ENCODE results near the gene SEPTIN12.
A peak's percentile ranks its signal among the peaks of the same experiment; 100 is the strongest.
"Not testable (repeated sequence)": the region's sequence is repeated elsewhere in the genome, so short reads cannot be mapped to it uniquely, and the experiment has no call there.

The SEPTIN12 gene

GRCh38 chr16:4753227-4753626 is 34.9 kb downstream of the SEPTIN12 start:
- Mint-ChIP-seq H3K27me3 (no peaks in the 10 kb centered on the region), H3K27ac (no peak overlapping the region), H3K4me1 (peaks cover 3% of the 10 kb centered on the region), H3K4me3 (no peak overlapping the region), H3K9me3 (no peaks in the 10 kb centered on the region), H3K36me3 (peaks cover 7% of the 10 kb centered on the region)

- Mint-ChIP-seq H3K36me3 (peaks cover 7% of the 10 kb centered on the region), H3K27me3 (no peaks in the 10 kb centered on the region), H3K27ac (no peak overlapping the region)
Measured at GRCh38 chr16:4752351-4753100, 35.6 kb downstream of the SEPTIN12 start.

GRCh38 chr16:4750896-4751295 is 37.2 kb downstream of the SEPTIN12 start:
- H3K27me3 Mint-ChIP-seq: no peaks in the 10 kb centered on the region
- H3K4me1 Mint-ChIP-seq: peaks cover 15% of the 10 kb centered on the region
- H3K36me3 Mint-ChIP-seq: peaks cover 5% of the 10 kb centered on the region
- no peaks in the 10 kb centered on the region for H3K9me3 Mint-ChIP-seq
- H3K27ac Mint-ChIP-seq: no peak overlapping the region
- no peak overlapping the region for H3K4me3 Mint-ChIP-seq

More at GRCh38 chr16:4752351-4753100, 35.6 kb downstream of the SEPTIN12 start:
- Mint-ChIP-seq H3K4me3 (no peak overlapping the region), H3K4me1 (peaks cover 10% of the 10 kb centered on the region), H3K9me3 (no peaks in the 10 kb centered on the region)

GRCh38 chr16:4749700-4750257 is 38.4 kb downstream of the SEPTIN12 start:
- Mint-ChIP-seq H3K36me3 (no peaks in the 10 kb centered on the region), H3K27me3 (no peaks in the 10 kb centered on the region), H3K9me3 (no peaks in the 10 kb centered on the region), H3K27ac (no peak overlapping the region), H3K4me3 (no peak overlapping the region), H3K4me1 (peaks cover 12% of the 10 kb centered on the region)

GRCh38 chr16:4748682-4749411 is 39.3 kb downstream of the SEPTIN12 start:
- no peak overlapping the region for H3K4me3 Mint-ChIP-seq
- peaks cover 12% of the 10 kb centered on the region for H3K4me1 Mint-ChIP-seq

GRCh38 chr16:4747906-4748681 is 40.1 kb downstream of the SEPTIN12 start:
- no peaks in the 10 kb centered on the region for H3K36me3 Mint-ChIP-seq
- peak overlapping the region; percentile 93 for H3K27ac Mint-ChIP-seq
- no peak overlapping the region for H3K4me3 Mint-ChIP-seq
- H3K27me3 Mint-ChIP-seq: no peaks in the 10 kb centered on the region
- peaks cover 18% of the 10 kb centered on the region for H3K4me1 Mint-ChIP-seq
- no peaks in the 10 kb centered on the region for H3K9me3 Mint-ChIP-seq

More at GRCh38 chr16:4748682-4749411, 39.3 kb downstream of the SEPTIN12 start:
- no peaks in the 10 kb centered on the region for H3K27me3 Mint-ChIP-seq
- H3K9me3 Mint-ChIP-seq: no peaks in the 10 kb centered on the region
- peak overlapping the region; percentile 93 for H3K27ac Mint-ChIP-seq
- no peaks in the 10 kb centered on the region for H3K36me3 Mint-ChIP-seq

GRCh38 chr16:4746991-4747574 is 41.1 kb downstream of the SEPTIN12 start:
- Mint-ChIP-seq H3K4me1 (peaks cover 21% of the 10 kb centered on the region), H3K27me3 (no peaks in the 10 kb centered on the region), H3K36me3 (no peaks in the 10 kb centered on the region), H3K4me3 (no peak overlapping the region), H3K27ac (no peak overlapping the region), H3K9me3 (no peaks in the 10 kb centered on the region)

GRCh38 chr16:4746215-4746614 is 41.9 kb downstream of the SEPTIN12 start:
- no peak overlapping the region for H3K4me3 Mint-ChIP-seq
- no peaks in the 10 kb centered on the region for H3K9me3 Mint-ChIP-seq
- no peak overlapping the region for H3K27ac Mint-ChIP-seq
- no peaks in the 10 kb centered on the region for H3K27me3 Mint-ChIP-seq
- H3K36me3 Mint-ChIP-seq: no peaks in the 10 kb centered on the region
- peaks cover 21% of the 10 kb centered on the region for H3K4me1 Mint-ChIP-seq

- H3K27me3 Mint-ChIP-seq: no peaks in the 10 kb centered on the region
- peaks cover 21% of the 10 kb centered on the region for H3K4me1 Mint-ChIP-seq
- H3K4me3 Mint-ChIP-seq: no peak overlapping the region
- no peaks in the 10 kb centered on the region for H3K36me3 Mint-ChIP-seq
- no peak overlapping the region for H3K27ac Mint-ChIP-seq
- H3K9me3 Mint-ChIP-seq: no peaks in the 10 kb centered on the region
Measured at GRCh38 chr16:4745274-4745569, 42.9 kb downstream of the SEPTIN12 start.

- Mint-ChIP-seq H3K4me1 (peaks cover 21% of the 10 kb centered on the region), H3K36me3 (no peaks in the 10 kb centered on the region), H3K27me3 (no peaks in the 10 kb centered on the region), H3K4me3 (no peak overlapping the region), H3K27ac (no peak overlapping the region), H3K9me3 (no peaks in the 10 kb centered on the region)
Measured at GRCh38 chr16:4744555-4745273, 43.4 kb downstream of the SEPTIN12 start.

GRCh38 chr16:4743226-4743878 is 44.8 kb downstream of the SEPTIN12 start:
- Mint-ChIP-seq H3K27me3 (no peaks in the 10 kb centered on the region), H3K9me3 (no peaks in the 10 kb centered on the region), H3K4me1 (peaks cover 21% of the 10 kb centered on the region), H3K4me3 (peak overlapping the region; percentile 44), H3K27ac (no peak overlapping the region), H3K36me3 (no peaks in the 10 kb centered on the region)

GRCh38 chr16:4738370-4738769 is 49.8 kb downstream of the SEPTIN12 start:
- H3K27ac Mint-ChIP-seq, H3K27me3 Mint-ChIP-seq, H3K9me3 Mint-ChIP-seq, H3K4me3 Mint-ChIP-seq, H3K36me3 Mint-ChIP-seq: not testable (repeated sequence)
- H3K4me1 Mint-ChIP-seq: peaks cover 12% of the 10 kb centered on the region

GRCh38 chr16:4737545-4737944 is 50.6 kb downstream of the SEPTIN12 start:
- Mint-ChIP-seq H3K9me3 (no peaks in the 10 kb centered on the region), H3K4me1 (peaks cover 11% of the 10 kb centered on the region), H3K4me3 (no peak overlapping the region), H3K27me3 (no peaks in the 10 kb centered on the region), H3K36me3 (peaks cover 2% of the 10 kb centered on the region), H3K27ac (no peak overlapping the region)

GRCh38 chr16:4736546-4736945 is 51.6 kb downstream of the SEPTIN12 start:
- Mint-ChIP-seq H3K9me3 (no peaks in the 10 kb centered on the region), H3K4me1 (peaks cover 11% of the 10 kb centered on the region), H3K27me3 (no peaks in the 10 kb centered on the region), H3K36me3 (peaks cover 2% of the 10 kb centered on the region), H3K4me3 (no peak overlapping the region), H3K27ac (no peak overlapping the region)

All from activated naive CD4-positive, alpha-beta T cell treated with anti-CD3 and anti-CD28 coated beads, Interleukin-2, amount 50 U/mL, for 24 hours (primary cell).